Activated CD4-positive, alpha-beta T cell treated with anti-CD3 and anti-CD28 coated beads for 48 hours (primary cell): ENCODE measurements around the gene ETS1.
A peak's percentile ranks its signal among the peaks of the same experiment; 100 is the strongest.

Source experiments
- DNase-seq: peaks from one replicate; pipeline ENCODE4 v3.0.0-alpha.2; 2020

The ETS1 gene

DNA sequence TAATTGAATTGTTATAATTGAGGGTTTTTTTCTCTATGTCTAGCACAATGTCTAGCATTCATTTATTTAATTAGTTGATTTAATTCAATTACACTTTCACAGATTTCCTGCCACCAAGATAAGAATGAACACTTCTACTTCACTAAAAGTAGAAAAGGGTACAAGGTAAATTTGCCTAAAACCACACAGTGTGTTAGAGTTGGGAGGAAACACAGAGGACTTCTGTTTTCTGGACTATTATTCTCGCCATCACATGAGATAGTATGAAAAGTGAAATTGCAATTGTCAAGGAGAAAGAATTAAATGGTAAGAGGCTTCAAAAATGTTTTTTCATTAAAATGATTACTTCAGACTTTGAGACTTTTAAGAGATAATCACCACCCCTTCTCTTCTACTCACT, 109.5 kb downstream of the ETS1 start:
- DNase-seq = no peak

GRCh38 chr11:128477278-128477677, 110.1 kb downstream of the ETS1 start:
- no peak for DNase-seq

GRCh38 chr11:128476729-128477128, 110.6 kb downstream of the ETS1 start:
- DNase-seq = peak; percentile 73

DNA sequence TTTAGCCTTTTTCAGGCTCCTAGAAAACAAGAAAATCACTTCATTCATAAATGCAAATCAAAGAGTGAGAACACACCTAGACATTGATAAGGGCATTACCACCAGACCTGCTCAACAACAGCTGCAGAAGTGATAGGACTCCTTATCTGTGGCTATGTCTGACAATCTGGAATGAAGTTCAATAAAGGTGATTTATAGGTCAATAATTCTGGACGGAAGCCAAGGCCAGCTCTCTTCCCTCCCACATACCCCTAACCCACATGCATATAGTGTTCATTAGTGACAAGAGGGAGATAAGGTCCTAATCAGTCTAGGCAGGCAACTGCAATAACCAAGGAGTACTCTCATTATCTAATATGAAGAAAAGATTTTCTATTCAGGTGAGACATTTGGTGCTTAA, 111.3 kb downstream of the ETS1 start:
- no peak for DNase-seq

DNA sequence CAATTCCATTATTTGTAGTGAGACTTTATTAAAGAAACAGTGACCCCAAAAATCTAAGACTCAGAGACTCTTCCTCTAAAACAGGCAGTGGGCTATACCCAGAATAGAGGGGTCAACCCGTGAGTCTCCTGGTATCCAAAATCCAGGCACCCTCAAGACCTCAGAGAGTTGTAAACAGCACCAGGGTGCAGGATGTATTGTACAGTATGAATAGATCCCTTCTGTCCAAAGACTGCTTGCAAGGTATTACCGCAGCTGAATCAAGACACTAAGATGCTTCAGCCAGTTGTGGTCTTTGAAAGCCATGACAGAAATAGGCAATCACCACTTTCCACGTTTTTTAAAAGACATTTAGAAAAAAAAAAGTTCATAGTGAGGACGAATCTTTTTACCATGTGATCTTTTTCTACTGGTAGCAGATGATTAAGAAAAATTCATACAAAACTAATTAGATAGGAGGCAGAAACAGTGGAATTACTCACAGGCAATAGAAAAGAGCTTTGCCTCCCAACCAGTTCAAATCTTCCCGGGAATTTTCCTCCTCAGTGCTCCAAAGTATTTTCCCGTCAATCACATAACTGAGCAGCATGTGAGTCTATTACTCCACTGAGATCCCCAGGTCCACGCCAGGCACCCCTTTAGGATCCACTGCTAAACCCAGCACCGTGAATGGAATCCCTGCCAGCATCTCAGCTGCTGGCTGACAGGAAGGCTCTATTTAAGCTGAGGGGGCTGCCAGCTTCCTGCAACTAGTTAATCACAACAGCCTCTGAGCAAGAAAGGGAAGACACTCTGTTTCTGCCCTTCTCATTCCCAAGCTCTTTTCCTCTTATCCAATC, 113.1 kb downstream of the ETS1 start:
- DNase-seq = no peak

GRCh38 chr11:128473636-128474035, 113.7 kb downstream of the ETS1 start:
- DNase-seq = peak; percentile 45

DNA sequence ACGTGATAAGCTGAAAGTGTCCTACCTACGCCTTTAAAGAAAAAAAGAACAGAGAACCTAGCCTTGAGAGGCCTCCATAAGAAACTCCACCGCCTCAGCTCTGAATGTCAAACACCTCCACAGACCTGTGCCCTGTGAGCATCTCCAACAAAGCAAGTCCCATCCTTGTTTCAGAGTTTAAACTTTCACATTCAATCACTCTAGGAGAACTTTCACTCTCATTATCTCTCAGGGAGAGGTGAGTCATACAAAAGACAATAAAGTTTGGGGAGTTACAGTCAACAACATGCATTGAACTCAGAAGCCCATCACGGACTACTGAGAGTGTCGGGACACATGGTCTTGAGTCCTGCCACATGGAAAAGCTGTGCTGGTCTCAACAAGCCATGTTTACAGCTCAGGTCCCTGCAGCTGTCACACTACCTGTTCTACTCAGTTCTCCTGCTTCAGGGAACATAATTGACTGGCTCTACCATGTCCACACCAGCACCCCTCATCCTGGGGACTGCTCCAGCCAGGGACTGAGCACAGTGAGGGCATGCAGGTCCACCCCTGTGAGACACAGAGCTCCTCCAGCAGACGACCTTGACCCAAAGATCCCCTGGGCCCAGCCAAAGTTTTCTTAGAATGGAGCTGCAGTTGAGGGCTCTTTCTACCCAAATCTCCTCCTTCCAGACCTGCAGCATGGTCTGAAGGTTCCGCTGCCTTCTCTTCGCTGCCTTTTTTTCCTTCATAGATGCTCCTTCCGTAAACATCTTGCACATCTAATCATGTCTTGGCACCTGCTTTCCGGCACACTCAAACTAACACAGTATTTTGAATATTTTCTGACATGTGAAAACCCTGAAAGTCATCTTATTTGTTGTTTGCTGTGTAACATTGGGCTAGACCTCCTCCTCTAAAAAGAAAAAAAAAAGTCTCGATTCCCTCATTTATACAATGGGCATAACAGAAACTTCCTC, 114.9 kb downstream of the ETS1 start:
- peak; percentile 78 for DNase-seq

- DNase-seq = peak; percentile 74
Observed at GRCh38 chr11:128471138-128471661, 116.2 kb downstream of the ETS1 start.

GRCh38 chr11:128470081-128470480, 117.3 kb downstream of the ETS1 start:
- peak; percentile 64 for DNase-seq

DNA sequence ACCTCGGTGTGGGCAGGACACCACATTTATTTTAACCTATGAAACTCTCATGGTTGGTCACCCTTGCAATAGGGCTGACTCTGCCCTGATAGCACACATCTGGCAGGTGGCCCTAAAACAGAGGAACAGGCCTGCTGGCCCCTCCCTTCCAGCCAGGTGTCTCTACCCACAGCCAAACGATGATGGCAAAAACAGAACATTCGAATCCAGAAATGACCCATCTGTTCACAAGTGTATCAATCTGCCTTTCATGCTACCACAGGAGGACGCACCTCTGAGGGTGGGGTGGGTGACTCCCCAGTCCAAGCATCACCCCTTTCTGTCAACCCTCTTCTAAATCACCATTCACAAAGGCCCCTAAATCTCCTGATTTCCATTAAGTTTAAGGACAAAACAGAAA, 118.1 kb downstream of the ETS1 start:
- DNase-seq = peak; percentile 54

GRCh38 chr11:128468111-128468510, 119.2 kb downstream of the ETS1 start:
- DNase-seq = no peak

DNA sequence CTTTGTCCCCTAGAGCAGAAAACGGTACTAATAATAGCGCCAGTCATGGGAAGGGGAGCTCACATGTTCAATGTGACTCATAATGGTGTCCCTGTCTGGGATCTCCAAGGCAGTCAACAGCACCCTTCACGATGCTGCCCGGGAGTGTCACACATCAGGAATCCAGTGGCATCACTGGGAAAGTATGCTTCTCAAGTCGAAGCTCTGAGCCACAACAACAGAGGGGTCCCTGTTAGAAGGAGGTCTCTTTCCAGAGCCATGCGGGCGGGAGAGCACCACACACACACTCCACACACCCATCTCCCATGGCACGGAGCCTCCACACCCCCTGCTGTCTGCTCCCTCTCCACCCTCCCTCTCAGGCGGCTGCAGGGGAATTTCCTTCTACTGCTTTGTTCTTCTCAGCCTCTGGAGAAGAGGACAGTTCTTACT, 119.7 kb downstream of the ETS1 start:
- peak; percentile 54 for DNase-seq

GRCh38 chr11:128467041-128467440, 120.3 kb downstream of the ETS1 start:
- no peak for DNase-seq

GRCh38 chr11:128465946-128466705, 121.2 kb downstream of the ETS1 start:
- peak; percentile 63 for DNase-seq

GRCh38 chr11:128465531-128465930, 121.8 kb downstream of the ETS1 start:
- DNase-seq = no peak

DNA sequence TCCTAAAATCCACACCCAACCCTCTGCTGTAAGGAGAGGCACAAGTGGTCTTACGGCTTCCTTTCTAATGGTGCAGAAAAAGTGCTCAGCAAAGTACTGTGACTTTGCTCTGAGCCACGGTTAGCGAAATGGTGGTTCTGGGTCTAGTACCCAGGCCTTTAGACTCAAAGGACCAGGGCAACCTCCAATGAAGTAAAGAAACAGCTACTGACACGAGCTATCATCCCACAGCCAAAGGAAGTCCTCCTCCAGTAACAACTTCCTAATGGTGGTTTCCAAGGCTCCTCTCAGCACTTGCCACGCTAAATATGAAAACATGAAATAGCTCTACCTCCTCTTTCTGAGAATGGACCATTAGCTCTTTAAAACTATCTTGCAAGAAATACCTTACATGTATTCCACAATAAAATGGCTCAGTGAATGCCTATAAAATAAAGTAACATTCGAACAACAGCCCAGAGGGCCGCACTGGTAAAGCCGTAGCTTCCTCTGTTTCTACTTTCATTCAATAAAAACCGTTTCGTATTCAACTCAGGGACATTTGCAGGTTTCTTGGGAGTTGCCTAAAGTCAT, 122.4 kb downstream of the ETS1 start:
- DNase-seq = no peak

- DNase-seq = no peak
Observed at GRCh38 chr11:128463979-128464378, 123.4 kb downstream of the ETS1 start.

DNA sequence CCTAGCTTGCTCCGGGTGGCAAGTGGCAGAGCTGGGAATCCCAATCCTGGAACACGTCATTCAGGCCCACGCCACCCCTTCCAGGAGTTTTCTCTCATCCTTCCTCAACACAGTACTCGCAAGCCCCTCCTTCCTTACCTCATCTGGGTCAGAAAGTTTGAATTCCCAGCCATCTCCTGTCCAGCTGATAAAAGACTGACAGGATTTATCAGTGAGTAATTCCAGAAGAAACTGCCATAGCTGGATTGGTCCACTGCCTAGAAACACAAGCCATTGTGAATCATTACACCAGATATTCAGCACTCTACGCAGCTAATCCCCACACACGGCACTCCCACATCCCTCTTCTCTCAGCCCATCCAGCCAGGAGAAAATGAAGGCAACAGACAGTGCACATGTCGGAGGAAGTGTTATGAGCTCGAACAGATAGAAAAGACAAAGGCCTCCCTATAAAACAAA, 124.0 kb downstream of the ETS1 start:
- DNase-seq = no peak

DNA sequence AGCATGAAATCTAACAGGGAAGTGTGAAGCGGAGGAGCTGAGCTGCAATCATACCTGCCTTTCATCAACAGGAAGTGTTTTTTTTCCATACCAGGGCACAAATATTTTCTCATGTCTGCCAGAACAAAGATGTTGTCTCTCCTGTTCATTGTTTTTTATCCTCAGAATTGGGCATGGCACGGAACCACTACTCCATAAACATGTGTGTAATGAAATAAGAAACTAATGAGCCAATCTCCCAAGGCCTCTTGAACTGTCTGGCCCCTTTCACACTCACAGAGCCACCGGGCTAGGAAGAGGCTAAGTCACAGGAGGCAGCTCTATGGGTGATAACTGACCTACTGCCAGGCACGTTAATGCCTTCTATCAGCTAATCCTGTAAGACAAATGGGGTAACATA, 124.4 kb downstream of the ETS1 start:
- DNase-seq = no peak

DNA sequence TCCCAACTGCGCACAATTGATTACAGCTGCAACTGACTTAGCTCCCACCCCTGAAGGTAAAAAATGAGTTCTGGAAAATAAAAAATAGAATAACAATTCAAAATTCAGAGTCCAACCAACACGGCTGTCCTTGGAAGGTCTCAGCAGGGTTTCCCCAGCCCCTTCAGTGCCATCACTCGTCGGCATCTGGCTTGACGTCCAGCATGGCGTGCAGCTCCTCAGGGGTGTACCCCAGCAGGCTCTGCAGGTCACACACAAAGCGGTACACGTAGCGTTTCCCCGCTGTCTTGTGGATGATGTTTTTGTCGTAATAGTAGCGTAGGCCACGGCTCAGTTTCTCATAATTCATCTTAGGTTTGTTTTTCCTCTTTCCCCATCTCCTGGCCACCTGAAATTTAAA, 125.2 kb downstream of the ETS1 start:
- DNase-seq = no peak

GRCh38 chr11:128458321-128458720, 129.0 kb downstream of the ETS1 start:
- DNase-seq = no peak

DNA sequence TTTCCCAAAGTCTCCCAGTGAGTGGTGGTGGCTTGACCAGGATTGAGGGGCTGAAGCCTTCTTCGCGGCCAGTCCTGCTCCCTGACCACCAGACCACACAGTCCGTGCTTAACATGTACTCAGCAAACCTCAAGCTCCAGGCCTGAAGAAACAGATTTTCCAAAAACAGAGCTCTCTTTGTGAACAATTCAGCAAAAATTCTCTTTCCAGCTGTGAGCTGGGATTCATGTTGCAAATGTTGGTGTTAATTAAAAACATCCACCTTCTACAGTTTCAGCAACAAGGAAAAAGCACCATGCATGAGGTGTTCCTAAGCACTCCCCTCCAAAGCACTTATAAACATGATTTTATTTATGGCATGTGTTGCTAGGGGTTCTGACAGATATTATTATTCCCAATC, 129.5 kb downstream of the ETS1 start:
- no peak for DNase-seq
